Activated T-cell treated with anti-CD3 and anti-CD28 coated beads, Interleukin-2, amount 50 U/mL, for 72 hours (primary cell): Measurements from ENCODE around the gene CERS2. TPM values are rescaled to one million over a fixed set of nuclear protein-coding genes. Genes with fewer than 3 reads are reported as not detected.
A peak's percentile ranks its signal among the peaks of the same experiment; 100 is the strongest.

Experiments
- ATAC-seq, 2 donors: fragments of 150-1000 bp; cut with Tn5 transposase; replicated peaks in 1 of 2; 2 replicates each; pipeline ENCODE4 v1.10.0; 2021; ENCODE audit warnings: moderate library complexity in 2 of 2, mild to moderate bottlenecking in 1 of 2
- DNase-seq, 2 donors: peaks; one replicate each; pipeline ENCODE4 v3.0.0; 2021 to 2022; ENCODE audit warnings: mixed read lengths in 1 of 2
- H3K27ac Mint-ChIP-seq: one replicate; pipeline ENCODE4 v1.8.0; 2022; ENCODE audit warnings: mild to moderate bottlenecking, moderate library complexity, mixed read lengths
- H3K27me3 Mint-ChIP-seq: one replicate; pipeline ENCODE4 v1.8.0; 2022; ENCODE audit warnings: low read depth, mixed read lengths
- H3K36me3 Mint-ChIP-seq, 2 donors: one replicate each; pipeline ENCODE4 v1.8.0; 2022; ENCODE audit warnings: mixed read lengths in 2 of 2, mild to moderate bottlenecking in 1 of 2; ENCODE audit not compliant: insufficient read depth in 2 of 2
- H3K4me1 Mint-ChIP-seq: one replicate; pipeline ENCODE4 v1.8.0; 2022; ENCODE audit warnings: low read depth, mixed read lengths
- H3K4me3 Mint-ChIP-seq, 2 donors: one replicate each; pipeline ENCODE4 v1.8.0; 2022; ENCODE audit warnings: mild to moderate bottlenecking in 2 of 2, mixed read lengths in 2 of 2, moderate library complexity in 2 of 2
- H3K9me3 Mint-ChIP-seq, 2 donors: one replicate each; pipeline ENCODE4 v1.8.0; 2022; ENCODE audit warnings: mixed read lengths in 2 of 2
- total RNA-seq, 2 donors: library from RNA; stranded (reverse); gene quantifications; one replicate each; pipeline ENCODE4 v1.2.3, GENCODE V29; 2022

The CERS2 gene
- total RNA-seq, 2 donors from 2014 or later: 184 to 185 TPM

- Mint-ChIP-seq H3K27me3 (no peaks in the 10 kb centered on the region), H3K4me1 (no peaks in the 10 kb centered on the region), H3K36me3 (no peaks in the 10 kb centered on the region), H3K27ac (no peak overlapping the region), H3K4me3 (no peak overlapping the region), H3K9me3 (no peaks in the 10 kb centered on the region)
- DNase-seq (no peak), ATAC-seq (no peak)
Observed at GRCh38 chr1:150992626-150993025, 18.0 kb upstream of the CERS2 start.

GRCh38 chr1:150987924-150988323, 13.3 kb upstream of the CERS2 start:
- Mint-ChIP-seq H3K27me3 (no peaks in the 10 kb centered on the region), H3K36me3 (no peaks in the 10 kb centered on the region), H3K27ac (no peak overlapping the region), H3K4me3 (no peak overlapping the region), H3K4me1 (no peaks in the 10 kb centered on the region), H3K9me3 (no peaks in the 10 kb centered on the region)
- no peak for DNase-seq
- no peak for ATAC-seq

GRCh38 chr1:150985179-150985825, 10.7 kb upstream of the CERS2 start:
- no peak for ATAC-seq
- no peaks in the 10 kb centered on the region for H3K36me3 Mint-ChIP-seq
- no peak overlapping the region for H3K4me3 Mint-ChIP-seq
- DNase-seq: no peak
- H3K27me3 Mint-ChIP-seq: no peaks in the 10 kb centered on the region
- no peaks in the 10 kb centered on the region for H3K9me3 Mint-ChIP-seq
- H3K4me1 Mint-ChIP-seq: no peaks in the 10 kb centered on the region
- no peak overlapping the region for H3K27ac Mint-ChIP-seq

GRCh38 chr1:150981805-150982712, 7.4 kb upstream of the CERS2 start, which contains the start of gene ANXA9:
Gene ANXA9, plus strand, starts transcription at chr1:150982292. Its CDS starts 814 bp downstream, at chr1:150983106.
- Mint-ChIP-seq H3K27ac (no peak within 1 kb of the TSS), H3K9me3 (no peaks in the 10 kb centered on the region), H3K4me3 (no peak within 1 kb of the TSS), H3K27me3 (no peaks in the 10 kb centered on the region), H3K4me1 (peaks cover 29% of the 10 kb centered on the region), H3K36me3 (no peaks in the 10 kb centered on the region)
- DNase-seq (no peak), ATAC-seq (peak in 1 of 2 donors; percentile 27)

- no peaks in the 10 kb centered on the region for H3K27me3 Mint-ChIP-seq
- no peak overlapping the region for H3K4me3 Mint-ChIP-seq
- H3K36me3 Mint-ChIP-seq: no peaks in the 10 kb centered on the region
- ATAC-seq (no peak), DNase-seq (no peak)
- H3K4me1 Mint-ChIP-seq: peaks cover 37% of the 10 kb centered on the region
- no peak overlapping the region for H3K27ac Mint-ChIP-seq
- H3K9me3 Mint-ChIP-seq: no peaks in the 10 kb centered on the region
Observed at GRCh38 chr1:150981177-150981804, 6.7 kb upstream of the CERS2 start.

GRCh38 chr1:150979092-150980056, 4.7 kb upstream of the CERS2 start:
- Mint-ChIP-seq H3K36me3 (no peaks in the 10 kb centered on the region), H3K27me3 (no peaks in the 10 kb centered on the region), H3K27ac (peak overlapping the region; percentile 23), H3K4me1 (peaks cover 48% of the 10 kb centered on the region), H3K4me3 (peak overlapping the region; percentile 64 to 67), H3K9me3 (no peaks in the 10 kb centered on the region)
- DNase-seq: peak; percentile 87 to 90
- peak; percentile 52 to 61 for ATAC-seq

- H3K4me3 Mint-ChIP-seq: peak overlapping the region; percentile 70 to 91
- peaks cover 0 to 3% of the 10 kb centered on the region in 2 donors for H3K36me3 Mint-ChIP-seq
- no peaks in the 10 kb centered on the region for H3K9me3 Mint-ChIP-seq
- H3K4me1 Mint-ChIP-seq: peaks cover 62% of the 10 kb centered on the region
- DNase-seq (peak; percentile 87 to 88), ATAC-seq (peak; percentile 65 to 71)
- H3K27ac Mint-ChIP-seq: peak overlapping the region; percentile 93
- no peaks in the 10 kb centered on the region for H3K27me3 Mint-ChIP-seq
Observed at GRCh38 chr1:150976879-150977694, 2.5 kb upstream of the CERS2 start.

GRCh38 chr1:150976401-150976821, 1.8 kb upstream of the CERS2 start:
- DNase-seq: no peak
- Mint-ChIP-seq H3K36me3 (peaks cover 0 to 3% of the 10 kb centered on the region in 2 donors), H3K9me3 (no peaks in the 10 kb centered on the region), H3K27me3 (no peaks in the 10 kb centered on the region), H3K4me3 (peak overlapping the region; percentile 70 to 91), H3K4me1 (peaks cover 69% of the 10 kb centered on the region), H3K27ac (peak overlapping the region; percentile 93)
- ATAC-seq: no peak

GRCh38 chr1:150973836-150974579, 627 bp downstream of the CERS2 start:
- H3K4me3 Mint-ChIP-seq: peak overlapping the region; percentile 90 to 92
- peak; percentile 44 to 49 for ATAC-seq
- H3K27me3 Mint-ChIP-seq: no peaks in the 10 kb centered on the region
- peak overlapping the region; percentile 88 for H3K27ac Mint-ChIP-seq
- DNase-seq: peak; percentile 52 to 54
- H3K36me3 Mint-ChIP-seq: peaks cover 0 to 3% of the 10 kb centered on the region in 2 donors
- no peaks in the 10 kb centered on the region for H3K9me3 Mint-ChIP-seq
- peaks cover 68% of the 10 kb centered on the region for H3K4me1 Mint-ChIP-seq

GRCh38 chr1:150973258-150973835, 1.3 kb downstream of the CERS2 start:
- Mint-ChIP-seq H3K9me3 (no peaks in the 10 kb centered on the region), H3K4me1 (peaks cover 62% of the 10 kb centered on the region), H3K27ac (peak overlapping the region; percentile 90), H3K27me3 (no peaks in the 10 kb centered on the region), H3K4me3 (peak overlapping the region; percentile 90 to 92), H3K36me3 (peaks cover 0 to 3% of the 10 kb centered on the region in 2 donors)
- peak; percentile 34 to 39 for DNase-seq
- no peak for ATAC-seq

- H3K27ac Mint-ChIP-seq: peak overlapping the region; percentile 90
- peaks cover 53% of the 10 kb centered on the region for H3K4me1 Mint-ChIP-seq
- ATAC-seq: no peak
- peaks cover 4 to 10% of the 10 kb centered on the region in 2 donors for H3K36me3 Mint-ChIP-seq
- H3K9me3 Mint-ChIP-seq: no peaks in the 10 kb centered on the region
- H3K4me3 Mint-ChIP-seq: peak overlapping the region; percentile 90 to 92
- DNase-seq: no peak
- no peaks in the 10 kb centered on the region for H3K27me3 Mint-ChIP-seq
Observed at GRCh38 chr1:150972417-150972940, 2.2 kb downstream of the CERS2 start.
